GM10847 (cell line): ENCODE results near the gene PPP1R7.

Experiments
- POLR2A ChIP-seq: IDR thresholded peaks from 2 replicates; pipeline ENCODE4 v1.6.1; 2011; ENCODE audit not compliant: insufficient read length; ENCODE audit errors: extremely low read depth

PPP1R7 gene

GRCh38 chr2:241203218-241204009 is 53.1 kb downstream of the PPP1R7 start:
- no peak for TF ChIP-seq POLR2A

- TF ChIP-seq POLR2A, result no peak
Measured at GRCh38 chr2:241204010-241204384, 53.7 kb downstream of the PPP1R7 start.

DNA sequence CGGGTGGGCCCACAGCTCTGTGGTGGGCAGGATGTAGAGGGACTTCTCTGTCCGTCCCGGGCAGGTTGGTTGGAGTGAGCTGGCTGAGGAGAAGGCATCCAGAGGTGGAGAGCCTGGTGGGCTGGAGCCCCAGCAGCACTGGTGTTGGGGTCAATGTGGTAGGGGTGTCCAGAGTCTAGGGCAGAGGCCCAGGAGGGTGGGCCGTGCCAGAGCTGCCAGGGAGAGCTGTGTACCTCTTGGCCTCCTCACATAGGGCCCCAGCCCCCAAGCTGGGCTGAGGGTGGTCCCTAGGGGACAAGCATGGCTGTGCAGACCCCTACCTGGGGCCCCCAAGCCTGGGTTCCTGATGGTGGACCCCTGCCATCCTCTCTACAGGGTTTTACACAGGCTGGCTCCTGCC is 54.2 kb downstream of the PPP1R7 start:
- no peak for TF ChIP-seq POLR2A

DNA sequence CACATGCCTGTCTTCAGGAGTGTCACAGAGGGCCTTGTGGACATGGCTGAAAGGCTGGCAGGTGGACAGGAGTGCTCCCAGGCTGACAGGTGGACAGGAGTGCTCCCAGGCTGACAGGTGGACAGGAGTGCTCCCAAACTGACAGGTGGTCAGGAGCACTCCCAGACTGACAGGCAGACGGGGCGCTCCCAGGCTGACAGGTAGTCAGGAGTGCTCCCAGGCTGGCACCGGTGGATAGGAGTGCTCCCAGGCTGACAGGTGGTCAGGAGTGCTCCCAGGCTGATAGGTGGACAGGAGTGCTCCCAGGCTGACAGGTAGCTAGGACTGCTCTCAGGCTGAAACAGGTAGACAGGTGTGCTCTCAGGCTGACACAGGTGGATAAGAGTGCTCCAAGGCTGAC is 54.8 kb downstream of the PPP1R7 start:
- no peak for TF ChIP-seq POLR2A

DNA sequence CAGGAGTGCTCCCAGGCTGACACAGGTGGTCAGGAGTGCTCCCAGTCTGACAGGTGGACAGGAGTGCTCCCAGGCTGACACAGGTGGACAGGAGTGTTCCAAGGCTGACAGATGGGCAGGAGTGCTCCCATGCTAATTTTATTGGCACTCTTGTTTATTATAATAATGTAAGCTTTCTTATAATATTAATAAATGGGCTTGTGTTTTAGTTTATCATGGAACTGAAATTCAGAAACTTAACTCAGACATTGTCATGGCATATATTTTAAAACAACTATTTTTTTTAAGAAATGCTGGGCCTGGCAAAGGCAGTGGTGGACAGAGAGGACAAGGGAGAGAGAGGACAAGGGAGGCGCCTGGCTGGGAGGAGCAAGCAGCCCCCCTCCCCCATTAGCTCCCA is 56.9 kb downstream of the PPP1R7 start:
- no peak for TF ChIP-seq POLR2A

DNA sequence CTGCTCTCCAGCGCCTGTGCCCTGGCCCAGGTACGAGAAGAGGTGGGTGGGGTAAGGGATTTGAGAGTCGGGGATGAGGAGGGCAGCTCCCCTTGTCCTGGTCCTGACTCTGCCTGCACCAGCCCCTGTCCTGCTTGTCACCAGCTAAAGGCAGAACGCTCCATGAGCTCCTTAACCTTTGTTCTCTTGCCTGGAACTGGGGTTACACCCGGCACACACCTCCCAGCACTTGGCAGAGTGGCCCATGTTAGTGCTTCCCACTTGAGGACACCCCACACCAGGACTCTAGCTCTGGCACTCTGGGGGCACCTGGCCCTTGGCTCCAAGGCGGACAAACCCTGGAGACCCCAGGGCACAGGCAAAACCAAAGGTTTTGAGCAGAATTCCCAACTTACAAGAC is 57.4 kb downstream of the PPP1R7 start:
- TF ChIP-seq POLR2A, result no peak

- no peak for TF ChIP-seq POLR2A
Measured at GRCh38 chr2:241208058-241208457, 57.8 kb downstream of the PPP1R7 start.

DNA sequence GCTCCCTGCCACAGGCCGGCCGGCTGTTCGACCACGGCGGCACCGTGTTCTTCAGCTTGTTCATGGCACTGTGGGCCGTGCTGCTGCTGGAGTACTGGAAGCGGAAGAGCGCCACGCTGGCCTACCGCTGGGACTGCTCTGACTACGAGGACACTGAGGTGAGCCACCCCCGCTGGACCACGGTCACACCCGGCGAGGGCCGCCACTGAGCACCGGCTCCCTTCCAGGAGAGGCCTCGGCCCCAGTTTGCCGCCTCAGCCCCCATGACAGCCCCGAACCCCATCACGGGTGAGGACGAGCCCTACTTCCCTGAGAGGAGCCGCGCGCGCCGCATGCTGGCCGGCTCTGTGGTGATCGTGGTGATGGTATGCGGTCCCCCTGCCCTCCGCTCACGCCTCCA is 59.0 kb downstream of the PPP1R7 start:
- no peak for TF ChIP-seq POLR2A

GRCh38 chr2:241211276-241211675 is 61.0 kb downstream of the PPP1R7 start:
- TF ChIP-seq POLR2A, result no peak

DNA sequence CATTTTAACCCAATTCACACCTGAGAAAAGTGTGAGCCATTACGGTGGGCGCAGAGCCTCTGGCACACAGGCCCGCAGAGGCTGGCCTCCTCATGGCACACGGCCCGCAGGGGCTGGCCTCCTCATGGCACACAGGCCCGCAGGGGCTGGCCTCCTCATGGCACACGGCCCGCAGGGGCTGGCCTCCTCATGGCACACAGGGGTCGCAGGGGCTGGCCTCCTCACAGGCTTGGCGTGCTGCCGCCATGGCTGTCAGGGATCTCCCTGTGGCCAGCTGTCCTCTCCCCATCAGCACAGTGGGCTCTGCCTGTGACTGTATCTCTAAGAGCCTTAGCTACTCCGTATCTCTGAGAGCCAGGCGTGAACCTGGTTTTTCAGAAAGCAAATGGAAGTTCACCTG is 62.8 kb downstream of the PPP1R7 start:
- no peak for TF ChIP-seq POLR2A

DNA sequence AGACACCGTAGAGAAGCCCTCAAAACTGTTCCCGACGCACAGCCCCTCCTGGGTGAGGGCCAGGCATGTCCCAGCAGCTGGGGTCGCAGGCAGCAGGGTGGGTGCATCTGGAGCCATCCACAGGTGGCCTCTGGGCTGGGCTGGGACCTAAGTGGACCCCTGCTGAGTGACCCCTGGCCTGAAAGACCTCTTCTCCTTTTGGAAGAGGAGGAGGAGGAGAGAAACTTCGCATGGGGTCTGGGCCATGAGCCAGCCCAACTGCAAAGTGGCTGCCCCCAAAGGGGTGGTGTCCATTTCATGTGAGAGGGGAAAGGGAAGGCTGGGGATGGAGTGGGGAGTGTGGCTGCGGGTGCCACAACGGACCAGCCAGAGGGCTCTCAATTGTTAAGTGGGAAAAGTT is 63.3 kb downstream of the PPP1R7 start:
- no peak for TF ChIP-seq POLR2A

DNA sequence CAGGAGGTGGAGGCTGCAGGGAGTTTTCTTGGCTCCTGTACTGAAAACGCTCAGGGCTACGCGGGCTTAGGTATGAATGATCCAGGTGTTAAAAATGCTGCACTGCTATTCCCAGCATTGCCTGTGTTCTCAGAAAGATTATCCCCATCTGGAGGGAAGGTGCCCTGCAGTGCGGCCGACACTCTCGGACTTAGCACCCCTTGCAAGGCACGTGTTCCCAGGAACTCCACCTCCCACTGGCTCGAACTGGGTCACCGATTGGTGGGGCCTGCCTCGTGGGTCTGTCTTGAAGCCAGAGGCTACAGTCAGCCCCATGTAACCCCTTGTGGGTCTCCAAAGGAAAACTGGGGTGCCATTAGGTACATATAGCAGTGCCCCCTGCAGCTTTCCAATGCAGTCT is 63.9 kb downstream of the PPP1R7 start:
- TF ChIP-seq POLR2A, result no peak

GRCh38 chr2:241214766-241215165 is 64.5 kb downstream of the PPP1R7 start:
- TF ChIP-seq POLR2A, result no peak

DNA sequence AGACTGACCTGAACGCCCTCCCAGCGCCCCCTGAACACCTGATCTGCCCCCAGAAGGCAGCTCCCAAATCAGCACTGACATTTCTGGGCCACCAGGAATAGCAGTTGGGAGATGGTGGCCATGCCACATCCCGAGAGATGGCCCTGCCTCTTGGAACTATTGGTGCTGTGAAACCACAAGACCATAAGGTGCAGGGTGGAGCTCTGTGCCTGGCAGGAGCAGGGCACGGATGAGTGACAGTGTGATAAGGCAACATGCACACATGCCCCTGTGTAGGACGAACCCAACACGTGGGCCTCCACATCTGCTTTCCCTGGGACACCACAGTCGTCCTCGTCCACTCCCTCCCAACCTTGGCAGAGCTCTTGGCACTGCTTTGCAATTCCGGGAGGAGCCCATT is 65.2 kb downstream of the PPP1R7 start:
- no peak for TF ChIP-seq POLR2A

- no peak for TF ChIP-seq POLR2A
Measured at GRCh38 chr2:241216211-241216761, 66.0 kb downstream of the PPP1R7 start.

DNA sequence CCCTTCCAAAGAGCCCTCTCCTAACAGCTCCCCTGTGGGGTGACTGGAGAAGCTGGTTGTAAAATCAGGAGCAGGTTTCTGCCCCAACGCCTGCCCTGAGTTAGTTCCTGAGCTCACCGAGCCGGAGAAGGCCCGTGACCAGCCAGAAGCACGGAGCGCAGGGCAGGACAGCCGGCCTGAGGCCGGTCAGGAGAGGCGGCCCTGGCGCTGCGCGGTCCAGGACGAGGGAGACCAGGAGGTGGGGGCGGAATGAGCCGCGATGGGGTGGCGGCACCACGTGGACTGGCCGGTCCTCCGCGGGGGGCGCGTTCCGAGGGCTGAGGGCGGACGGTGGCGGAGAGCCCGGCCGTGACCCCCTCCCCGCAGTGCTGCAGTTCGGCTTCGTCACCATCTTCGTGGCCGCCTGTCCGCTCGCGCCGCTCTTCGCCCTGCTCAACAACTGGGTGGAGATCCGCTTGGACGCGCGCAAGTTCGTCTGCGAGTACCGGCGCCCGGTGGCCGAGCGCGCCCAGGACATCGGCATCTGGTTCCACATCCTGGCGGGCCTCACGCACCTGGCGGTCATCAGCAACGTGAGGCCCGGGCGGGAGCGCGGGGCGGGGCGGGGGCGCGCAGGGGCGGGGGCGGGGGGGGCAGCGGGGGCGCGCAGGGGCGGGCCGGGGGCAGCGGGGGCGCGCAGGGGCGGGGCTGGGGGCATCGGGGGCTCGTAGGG is 67.2 kb downstream of the PPP1R7 start:
- no peak for TF ChIP-seq POLR2A
